Measurements from ENCODE around the gene TAF1C.
"Not testable (repeated sequence)": the region's sequence is repeated elsewhere in the genome, so short reads cannot be mapped to it uniquely, and the experiment has no call there.

The TAF1C gene, protein sequence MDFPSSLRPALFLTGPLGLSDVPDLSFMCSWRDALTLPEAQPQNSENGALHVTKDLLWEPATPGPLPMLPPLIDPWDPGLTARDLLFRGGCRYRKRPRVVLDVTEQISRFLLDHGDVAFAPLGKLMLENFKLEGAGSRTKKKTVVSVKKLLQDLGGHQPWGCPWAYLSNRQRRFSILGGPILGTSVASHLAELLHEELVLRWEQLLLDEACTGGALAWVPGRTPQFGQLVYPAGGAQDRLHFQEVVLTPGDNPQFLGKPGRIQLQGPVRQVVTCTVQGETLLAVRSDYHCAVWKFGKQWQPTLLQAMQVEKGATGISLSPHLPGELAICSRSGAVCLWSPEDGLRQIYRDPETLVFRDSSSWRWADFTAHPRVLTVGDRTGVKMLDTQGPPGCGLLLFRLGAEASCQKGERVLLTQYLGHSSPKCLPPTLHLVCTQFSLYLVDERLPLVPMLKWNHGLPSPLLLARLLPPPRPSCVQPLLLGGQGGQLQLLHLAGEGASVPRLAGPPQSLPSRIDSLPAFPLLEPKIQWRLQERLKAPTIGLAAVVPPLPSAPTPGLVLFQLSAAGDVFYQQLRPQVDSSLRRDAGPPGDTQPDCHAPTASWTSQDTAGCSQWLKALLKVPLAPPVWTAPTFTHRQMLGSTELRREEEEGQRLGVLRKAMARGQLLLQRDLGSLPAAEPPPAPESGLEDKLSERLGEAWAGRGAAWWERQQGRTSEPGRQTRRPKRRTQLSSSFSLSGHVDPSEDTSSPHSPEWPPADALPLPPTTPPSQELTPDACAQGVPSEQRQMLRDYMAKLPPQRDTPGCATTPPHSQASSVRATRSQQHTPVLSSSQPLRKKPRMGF

DNA sequence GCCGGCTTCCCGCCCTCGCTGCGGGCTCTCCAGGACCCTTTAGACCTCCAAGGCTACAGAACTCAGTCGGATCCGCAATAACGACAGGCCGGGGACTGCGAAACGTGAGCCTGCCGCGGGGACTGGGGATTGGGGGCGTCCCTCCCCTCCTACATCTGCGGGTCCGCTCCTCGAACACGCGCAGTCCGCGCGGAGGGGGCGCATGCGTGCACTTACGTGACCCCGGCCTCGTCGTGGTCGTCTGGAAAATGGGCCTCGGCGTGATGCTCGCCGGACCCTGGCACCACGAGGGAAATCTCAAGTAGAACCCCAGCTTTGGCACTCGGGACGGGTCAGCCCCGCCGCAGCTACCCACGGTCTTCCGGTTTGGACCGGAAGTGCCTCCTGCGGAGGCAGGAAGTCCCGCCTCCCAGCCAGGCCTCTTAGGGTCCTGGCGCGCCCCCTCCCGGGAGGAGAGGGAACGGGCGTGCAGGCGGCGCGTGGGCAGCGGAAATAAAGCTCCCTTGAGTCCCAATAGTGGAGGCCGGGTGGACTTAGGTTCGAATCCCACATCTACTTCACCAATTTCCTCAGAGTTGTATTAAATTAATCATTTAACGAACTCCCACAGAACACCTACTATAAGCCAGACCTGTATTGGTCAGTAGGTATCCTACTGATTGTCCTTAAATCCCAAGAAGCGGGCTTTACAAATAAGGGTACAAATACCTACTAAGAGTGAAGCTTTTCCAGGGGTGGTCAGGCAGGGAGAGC lies at the start of gene TAF1C:
TAF1C (minus strand) TSS at position 373 of the 753 bp plus-strand sequence. CDS start 2,069 bp downstream, outside the sequence.
- peak; percentile 88 for DNase-seq

DNA sequence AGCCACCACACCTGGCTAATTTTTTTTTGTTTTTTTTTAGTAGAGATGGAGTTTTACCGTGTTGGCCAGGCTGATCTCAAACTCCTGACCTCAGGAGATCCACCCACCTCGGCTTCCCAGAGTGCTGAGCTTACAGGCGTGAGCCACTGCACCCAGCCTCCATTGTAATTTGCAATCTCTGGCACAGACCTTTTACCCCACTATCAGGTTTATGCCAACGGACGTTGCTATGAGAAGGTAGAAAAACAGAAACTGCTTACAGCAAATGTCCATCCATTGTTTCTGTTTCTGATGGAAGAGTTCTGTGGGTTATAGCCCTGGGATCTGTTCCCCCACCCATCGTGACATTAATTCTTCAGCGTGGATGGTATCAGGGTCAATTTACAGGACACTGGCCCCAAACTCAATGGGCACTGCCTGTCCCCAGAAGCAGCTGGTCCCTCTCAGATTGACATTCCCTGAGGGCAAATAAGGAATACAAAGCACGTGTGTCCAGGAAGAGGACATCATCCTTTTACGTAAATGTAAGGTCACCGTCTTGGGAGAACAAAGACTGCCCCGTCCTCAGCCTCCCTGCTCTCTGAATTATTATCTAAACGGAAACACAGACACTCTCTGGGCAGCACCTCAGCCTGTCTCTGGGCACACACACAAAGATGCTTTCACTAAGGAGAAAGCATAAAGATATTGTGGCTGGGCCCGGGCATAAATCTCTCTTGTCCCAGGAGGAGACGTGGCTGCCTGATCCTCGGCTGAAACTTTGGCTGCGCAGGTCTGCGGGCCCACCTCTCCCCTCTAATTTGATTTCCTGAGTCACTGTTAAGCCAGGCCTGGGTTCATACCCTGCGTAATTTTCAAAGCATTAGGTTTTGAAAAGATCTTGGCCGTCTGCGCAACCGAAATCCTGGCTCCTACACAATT lies 47.7 kb upstream of the TAF1C start:
- no peak for DNase-seq

GRCh38 chr16:84233748-84234147 lies 46.9 kb upstream of the TAF1C start:
- no peak for DNase-seq

DNA sequence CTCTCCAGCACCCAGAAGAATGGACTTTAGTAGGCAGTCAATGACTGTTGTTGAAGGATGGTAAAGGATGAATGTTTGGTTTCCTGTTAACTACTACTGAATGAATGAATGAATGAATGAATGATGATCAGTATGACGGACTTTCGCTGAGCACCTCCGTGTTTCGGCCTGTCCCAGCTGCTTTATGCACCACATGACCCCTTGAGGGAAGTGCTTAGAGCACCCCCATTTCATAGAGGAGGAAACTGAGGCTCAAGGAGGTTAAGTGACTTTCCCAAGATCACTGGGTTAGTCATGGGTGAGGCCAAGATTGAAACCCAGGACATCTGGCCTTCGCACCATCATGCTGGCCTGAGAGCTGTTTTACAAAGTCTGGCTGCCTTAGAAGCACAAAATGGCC lies 46.1 kb upstream of the TAF1C start:
- no peak for DNase-seq

DNA sequence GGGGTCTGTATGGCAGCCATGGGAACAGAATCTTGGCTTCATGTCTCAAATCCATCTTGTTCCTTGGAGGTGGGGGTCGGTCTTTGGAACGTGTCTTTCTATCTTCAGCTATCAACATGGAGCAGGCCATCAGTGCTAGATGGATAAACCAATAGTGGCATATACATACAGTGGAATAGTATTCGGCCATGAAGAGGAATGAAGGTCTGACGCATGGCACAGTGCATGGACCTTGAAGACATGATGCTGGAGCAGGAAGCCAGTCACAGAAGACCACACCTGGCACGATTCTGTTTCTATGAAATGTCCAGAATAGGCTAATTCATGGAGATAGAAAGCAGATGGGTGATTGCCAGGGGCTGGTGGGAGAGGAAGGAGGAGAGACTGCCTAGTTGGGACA lies 45.2 kb upstream of the TAF1C start:
- no peak for DNase-seq

DNA sequence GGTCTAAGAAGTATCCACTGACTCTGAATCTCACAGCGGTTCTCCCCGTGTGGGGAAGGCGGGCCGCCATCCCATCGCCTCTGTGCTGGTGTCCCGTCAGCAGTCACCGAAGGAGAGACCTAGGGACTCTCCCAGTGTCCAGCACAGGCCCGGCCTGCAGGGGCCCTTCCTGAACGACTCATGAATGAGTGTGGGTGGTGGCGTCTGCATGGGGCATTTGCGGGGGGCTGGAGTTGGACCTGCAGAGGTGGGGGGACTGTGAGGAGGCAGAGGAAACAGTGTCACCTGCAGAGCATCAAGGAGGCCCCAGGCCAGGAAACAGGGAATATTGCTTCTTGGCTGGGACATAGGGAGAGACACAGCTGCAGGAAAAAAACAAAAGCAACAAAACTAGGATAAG lies 42.6 kb upstream of the TAF1C start:
- DNase-seq = no peak

- no peak for DNase-seq
Measured at GRCh38 chr16:84228256-84228838, 41.5 kb upstream of the TAF1C start.

- DNase-seq = no peak
Measured at GRCh38 chr16:84227548-84227947, 40.7 kb upstream of the TAF1C start.

DNA sequence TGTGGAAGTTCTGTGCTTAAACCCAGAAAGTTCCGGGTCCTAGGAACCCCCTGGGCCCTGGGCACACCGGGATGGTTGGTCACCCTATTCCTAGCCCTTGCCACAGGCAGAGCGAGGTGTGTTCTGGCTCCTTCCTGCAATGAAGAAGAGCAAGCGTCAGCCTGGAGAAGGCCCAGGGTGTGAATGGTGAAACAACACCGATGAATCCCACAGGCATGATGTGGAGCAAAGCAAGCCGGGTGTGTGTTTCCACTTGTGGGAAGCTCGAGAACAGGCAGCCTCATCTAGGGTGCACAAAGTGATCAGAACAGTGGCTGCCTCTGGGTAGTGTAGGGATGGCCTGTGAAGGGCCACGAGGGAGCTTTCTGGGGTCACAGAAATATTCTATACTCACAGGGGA lies 39.2 kb upstream of the TAF1C start:
- DNase-seq = no peak

DNA sequence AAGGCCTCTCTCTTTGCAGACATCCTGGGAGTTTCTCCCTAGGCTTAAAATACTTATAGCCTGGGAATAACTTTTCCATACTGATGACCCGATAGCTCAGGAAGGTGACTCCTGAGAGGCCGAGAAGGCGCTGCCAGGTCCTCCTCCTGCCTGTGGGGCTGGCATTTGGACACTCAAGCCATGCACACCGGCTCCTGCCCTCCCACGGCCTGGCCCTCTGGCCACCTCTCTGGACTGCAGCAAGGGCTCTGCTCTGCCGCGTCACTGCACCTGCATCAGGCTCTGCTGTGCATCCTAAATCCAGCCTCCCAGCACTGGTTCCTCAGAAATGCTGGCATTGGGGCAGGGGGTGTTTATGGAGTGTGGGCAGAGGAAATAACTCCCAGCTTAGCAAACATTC lies 38.7 kb upstream of the TAF1C start:
- no peak for DNase-seq

DNA sequence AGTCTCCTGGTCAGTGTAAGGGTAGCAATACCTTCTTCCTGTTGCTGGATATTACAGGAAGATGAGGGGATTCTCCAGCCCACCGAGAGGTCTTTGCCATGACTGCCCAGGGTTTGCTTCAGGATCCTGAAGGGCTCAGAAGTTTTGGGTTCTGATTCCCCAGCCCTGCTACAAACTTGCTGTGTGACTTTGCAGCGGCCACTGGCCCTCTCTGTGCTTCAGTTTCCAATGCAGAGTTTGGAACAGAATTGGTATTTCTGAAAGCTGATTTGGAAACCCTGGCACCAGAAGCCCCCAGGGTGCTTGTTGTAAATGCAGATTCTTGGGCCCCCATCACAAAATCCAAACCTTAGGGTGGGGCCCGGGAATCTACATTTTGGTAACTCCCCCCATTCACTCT lies 38.3 kb upstream of the TAF1C start:
- DNase-seq = no peak

GRCh38 chr16:84224554-84224953 lies 37.7 kb upstream of the TAF1C start:
- no peak for DNase-seq

DNA sequence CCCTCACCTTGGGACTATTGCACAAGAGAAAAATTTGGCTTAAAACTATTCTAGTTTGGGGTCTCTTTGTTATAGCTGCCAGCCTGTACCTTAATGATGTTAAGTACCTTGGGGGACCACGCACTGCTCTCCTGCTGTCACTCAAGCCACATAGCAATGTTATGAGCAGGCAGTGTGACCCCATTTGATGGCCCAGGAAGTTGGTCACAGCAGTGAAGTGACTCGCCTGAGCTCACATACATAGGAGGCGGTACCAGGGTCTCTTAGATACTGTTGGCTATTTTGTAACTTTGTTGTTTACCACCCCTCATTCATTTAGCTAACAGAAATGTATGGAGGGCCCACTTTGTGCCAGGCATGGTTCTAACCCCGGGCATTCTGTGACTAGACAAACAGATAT lies 36.6 kb upstream of the TAF1C start:
- no peak for DNase-seq

GRCh38 chr16:84220851-84221250 lies 34.0 kb upstream of the TAF1C start:
- no peak for DNase-seq

GRCh38 chr16:84218956-84219355 lies 32.1 kb upstream of the TAF1C start:
- no peak for DNase-seq

DNA sequence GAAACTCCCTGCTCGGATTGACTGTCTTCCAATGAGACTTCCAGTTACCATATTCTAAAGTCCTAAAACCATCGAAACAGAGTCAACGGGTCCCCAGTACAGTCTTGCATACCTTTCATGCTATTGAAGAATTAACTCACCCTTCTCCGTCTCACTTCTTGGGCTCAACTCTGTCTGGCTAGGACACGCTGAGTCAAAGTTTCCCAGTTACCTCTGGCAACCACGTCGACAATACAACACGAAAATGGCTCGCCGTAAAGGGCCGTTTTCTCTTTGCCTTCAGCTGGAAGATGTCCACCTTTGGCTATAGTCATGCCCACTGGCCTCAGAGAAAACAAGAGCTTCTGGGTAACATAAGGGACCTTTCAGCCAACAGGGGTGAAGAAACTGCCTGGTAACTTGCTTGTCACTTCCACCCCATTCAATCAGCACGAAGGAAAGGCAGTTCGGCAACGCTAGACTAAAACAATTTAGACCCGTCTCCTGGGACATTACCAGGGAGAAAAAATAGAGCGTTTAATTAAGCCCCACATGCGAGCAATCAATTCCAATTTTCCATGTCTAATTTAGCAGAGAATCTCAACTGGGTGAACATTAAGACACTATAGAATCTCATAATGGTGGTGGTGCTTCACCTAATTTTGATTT lies 31.4 kb upstream of the TAF1C start:
- no peak for DNase-seq

DNA sequence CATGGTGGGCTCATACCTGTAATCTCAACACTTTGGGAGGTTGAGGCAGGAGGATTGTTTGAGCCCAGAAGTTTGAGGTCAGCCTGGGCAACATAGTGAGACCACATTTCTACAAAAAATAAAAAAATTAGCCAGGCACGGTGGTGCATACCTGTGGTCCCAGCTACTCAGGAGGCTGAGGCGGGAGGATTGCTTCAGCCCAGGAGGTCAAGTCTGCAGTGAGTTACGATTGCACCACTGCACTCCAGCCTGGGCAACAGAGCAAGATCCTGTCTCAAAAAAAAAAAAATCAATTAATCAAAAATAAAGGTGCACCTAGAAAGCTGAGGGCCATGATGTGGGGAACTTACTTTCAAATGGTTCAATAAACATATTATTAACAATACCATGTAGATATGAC lies 29.3 kb upstream of the TAF1C start:
- not testable (repeated sequence) for DNase-seq

DNA sequence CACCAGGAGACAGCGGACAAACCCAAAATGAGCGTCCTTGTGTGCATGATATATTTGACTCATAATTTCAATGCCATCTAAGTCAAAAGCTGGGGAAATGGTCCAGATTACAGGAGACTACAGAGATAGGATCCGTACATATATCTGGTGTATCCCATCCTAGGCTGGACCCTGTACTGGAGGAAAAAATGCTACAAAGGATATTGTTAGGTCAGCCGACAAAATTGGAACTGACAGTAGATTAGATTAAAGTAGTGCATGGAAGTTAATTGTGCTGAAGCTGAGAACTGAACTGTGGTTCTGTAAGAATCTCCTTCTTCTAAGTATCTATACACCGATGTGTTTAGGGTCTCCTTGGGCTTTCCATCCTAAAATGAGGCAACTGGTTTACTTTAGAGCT lies 28.7 kb upstream of the TAF1C start:
- DNase-seq = no peak

DNA sequence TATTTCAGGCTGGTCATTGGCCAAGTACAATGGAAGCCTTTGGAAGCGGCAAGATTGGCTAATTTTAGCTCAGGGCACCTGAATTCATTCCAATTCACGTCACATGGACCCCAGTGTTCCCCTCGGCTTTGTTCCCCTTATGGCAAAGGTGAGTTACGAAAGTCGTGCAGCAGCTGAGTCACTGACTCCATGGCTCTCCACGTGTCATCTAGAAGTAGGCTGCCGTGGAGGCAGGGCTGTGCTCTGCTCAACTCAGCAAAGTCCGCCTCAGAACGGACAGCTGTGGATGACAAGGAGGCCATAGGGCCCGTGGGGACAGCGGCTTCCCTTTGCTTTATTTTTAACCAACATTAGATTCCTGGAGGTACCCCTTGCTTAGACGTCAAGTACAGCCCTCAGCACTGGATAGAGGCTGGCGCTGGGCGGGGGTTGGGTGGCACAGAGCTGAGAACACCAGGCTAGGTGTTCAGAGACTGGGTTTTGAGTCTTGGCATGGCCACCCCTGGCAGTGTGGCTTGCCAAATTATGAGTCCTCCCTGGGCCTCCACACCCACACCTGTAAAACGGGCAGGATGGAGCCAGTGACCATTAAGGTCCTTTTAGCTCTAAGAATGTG lies 27.7 kb upstream of the TAF1C start:
- no peak for DNase-seq

GRCh38 chr16:84212631-84213030 lies 25.8 kb upstream of the TAF1C start:
- no peak for DNase-seq

DNA sequence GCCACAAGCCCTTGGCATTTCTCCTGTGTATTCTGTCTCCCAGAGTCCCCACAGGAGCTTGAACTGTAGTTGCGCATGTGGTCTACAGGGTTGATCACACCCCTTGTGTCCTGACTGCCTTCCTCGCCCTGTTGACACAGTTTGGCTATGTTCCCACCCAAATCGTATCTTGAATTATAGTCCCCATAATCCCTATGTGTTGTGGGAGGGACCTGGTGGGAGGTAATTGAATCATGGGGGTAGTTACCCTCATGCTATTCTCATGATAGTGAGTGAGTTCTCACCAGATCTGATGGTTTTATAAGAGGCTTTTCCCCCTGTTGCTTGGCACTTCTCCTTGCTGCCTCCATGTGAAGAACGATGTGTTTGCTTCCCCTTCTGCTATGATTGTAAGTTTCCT lies 25.3 kb upstream of the TAF1C start:
- DNase-seq = no peak

Measured in CD4-positive, alpha-beta T cell treated with Interleukin-4 for 4 hours (primary cell).